Heart left ventricle (tissue), 13 donors: Measurements from ENCODE around the gene LANCL1.

ENCODE experiments used
- CTCF ChIP-seq, 12 donors: fragments of 200-600 bp; sonication (generic) in 4 of 12; IDR thresholded peaks; one replicate each; pipeline versions ENCODE4 v1.5.0 to v1.8.0; 2018 to 2022; ENCODE audit warnings: antibody characterized with exemption in 12 of 12, mild to moderate bottlenecking in 5 of 12
- POLR2A ChIP-seq, 2 donors: fragments of 450-650 bp; IDR thresholded peaks; one replicate each; pipeline ENCODE4 v1.6.1; 2017; ENCODE audit warnings: antibody characterized with exemption in 2 of 2, mild to moderate bottlenecking in 2 of 2, moderate library complexity in 2 of 2
- donor health status: ischemic (EF 13 %, LVEDD 7.1; RV severe dilation, severe dysfunction).
- donor health status: DM: no; HTN: yes; CAD: no.
- donor health status: DM: no; HTN: no; CAD: no.
- donor health status: ischemic (EF 25% LVEDD 6.9; RV normal size, moderate dysfunction).
- donor health status: ischemic (EF 25% LVEDD 5.7; RV mildly dilated, moderate dysfunction).
- donor health status: ischemic (EF 35%, LVEDD 5.7; RV mildly dilated, moderate dysfunction).
- donor health status: nonischemic (EF 11% LVEDD 7.7; RV severe dilation, severe dysfunction).
- donor health status: DM: yes; HTN: yes; CAD: no.
- donor health status: PGD.
- donor health status: ischemic (EF 29% LVEDD 5.4; RV normal size, mild dysfunction).
- donor health status: nonischemic (EF 23%, LVEDD 6.1; RV moderate dilation, normal function).

GRCh38 chr2:210480764-210481163 lies 4.2 kb upstream of the LANCL1 start:
- no peak for TF ChIP-seq CTCF (IDR thresholded peaks at IDR 0.05)
- no peak for TF ChIP-seq POLR2A (IDR thresholded peaks at IDR 0.05)
